ENCODE data around the gene PTEN. TPM values are rescaled to one million over a fixed set of nuclear protein-coding genes. Genes with fewer than 3 reads are reported as not detected.

Gene PTEN
- 98.5 and 123 TPM in 2 replicates for total RNA-seq

GRCh38 chr10:87863053-87863943, at the start of gene PTEN, which contains the start of gene KLLN:
PTEN (plus strand) TSS chr10:87863625; CDS start chr10:87864470, 845 bp downstream.
KLLN (minus strand) TSS chr10:87863533; CDS start chr10:87862487, 1,046 bp downstream.

GRCh38 chr10:87817609-87818504, 45.6 kb upstream of the PTEN start, which contains the start of gene ATAD1:
ATAD1 (minus strand) TSS chr10:87818226; CDS start chr10:87814599, 3,627 bp downstream.

Other genes starting within 250 kb of the PTEN start
- gene PAPSS2, start 203.7 kb upstream of the PTEN start, total RNA-seq: 50.6 and 92.4 TPM in 2 replicates
- 23.9 and 31.6 TPM in 2 replicates for gene ATAD1, start 45.4 kb upstream of the PTEN start, total RNA-seq
- 0.19 and 0.27 TPM in 2 replicates for gene KLLN, start 92 bp upstream of the PTEN start, total RNA-seq